ENCODE measurements around the gene RTP5.

- TF ChIP-seq POLR2A (IDR thresholded peaks at IDR 0.05) (no peak), CTCF (IDR thresholded peaks at IDR 0.05) (no peak), EP300 (IDR thresholded peaks at IDR 0.05) (no peak), POLR2AphosphoS5 (IDR thresholded peaks at IDR 0.05) (no peak)
These were observed 36.3 kb downstream of the RTP5 start for GRCh38 chr2:241905716-241906377.

All from gastroesophageal sphincter (tissue), 3 donors.